CD4-positive, CD25-positive, alpha-beta regulatory T cell (primary cell): ENCODE data around the gene FBRSL1. TPM values are rescaled to one million over a fixed set of nuclear protein-coding genes. Genes with fewer than 3 reads are reported as not detected.

Experiments
- ATAC-seq, 2 donors: fragments of 150-1000 bp; cut with Tn5 transposase; one replicate each; pipeline ENCODE4 v1.10.0; 2021; ENCODE audit warnings: low read depth in 2 of 2, moderate number of reproducible peaks in 2 of 2, moderate library complexity in 1 of 2
- DNase-seq, 3 donors: peaks; one replicate each; pipeline versions ENCODE4 v3.0.0 to v3.0.0-alpha.2; 2012 to 2022; ENCODE audit warnings: mixed read lengths in 1 of 3
- H3K27ac ChIP-seq: one replicate; pipeline ENCODE4 v1.7.0; 2013; ENCODE audit warnings: mild to moderate bottlenecking, low read length; ENCODE audit not compliant: insufficient read depth, poor library complexity, severe bottlenecking
- H3K27me3 ChIP-seq: one replicate; pipeline ENCODE4 v1.7.0; 2013; ENCODE audit warnings: low read length; ENCODE audit not compliant: control insufficient read depth, insufficient read depth
- H3K36me3 ChIP-seq: one replicate; pipeline ENCODE4 v1.7.0; 2013; ENCODE audit warnings: mild to moderate bottlenecking, low read length, moderate library complexity; ENCODE audit not compliant: control insufficient read depth, insufficient read depth
- H3K4me1 ChIP-seq: 2 replicates; pipeline ENCODE4 v1.7.0; 2013; ENCODE audit warnings: mild to moderate bottlenecking, low read length; ENCODE audit not compliant: insufficient read depth, control insufficient read depth, poor library complexity, severe bottlenecking
- H3K4me3 ChIP-seq: one replicate; pipeline ENCODE4 v1.7.0; 2013; ENCODE audit warnings: low read depth, mild to moderate bottlenecking, low read length, moderate library complexity
- H3K9me3 ChIP-seq, 2 experiments: 1 replicate in 1 of 2; 2 replicates in 1 of 2; pipeline ENCODE4 v1.7.0; 2013; ENCODE audit warnings: low read length in 2 of 2, mild to moderate bottlenecking in 1 of 2, moderate library complexity in 1 of 2; ENCODE audit not compliant: control insufficient read depth in 2 of 2
- H3K27ac Mint-ChIP-seq, 3 donors: one replicate each; pipeline ENCODE4 v1.8.0; 2020 to 2022; ENCODE audit warnings: mild to moderate bottlenecking in 3 of 3, mixed read lengths in 3 of 3, moderate library complexity in 2 of 3
- H3K27me3 Mint-ChIP-seq: one replicate; pipeline ENCODE4 v1.8.0; 2022; ENCODE audit warnings: mild to moderate bottlenecking, mixed read lengths
- H3K36me3 Mint-ChIP-seq: one replicate; pipeline ENCODE4 v1.8.0; 2020; ENCODE audit warnings: mixed read lengths
- H3K4me1 Mint-ChIP-seq, 4 donors: one replicate each; pipeline ENCODE4 v1.8.0; 2020 to 2022; ENCODE audit warnings: mixed read lengths in 4 of 4, mild to moderate bottlenecking in 1 of 4
- H3K4me3 Mint-ChIP-seq, 4 donors: one replicate each; pipeline ENCODE4 v1.8.0; 2020 to 2022; ENCODE audit warnings: mild to moderate bottlenecking in 4 of 4, mixed read lengths in 4 of 4, moderate library complexity in 3 of 4
- H3K9me3 Mint-ChIP-seq, 7 donors: one replicate each; pipeline ENCODE4 v1.8.0; 2020 to 2022; ENCODE audit warnings: mixed read lengths in 7 of 7, mild to moderate bottlenecking in 3 of 7, moderate library complexity in 2 of 7
- polyA plus RNA-seq, 4 donors: library from polyadenylated mRNA; unstranded; fragments of 300-500 nt; fragmentation: Illumina TruSeq; gene quantifications; one replicate each; pipeline ENCODE4 v1.2.3, GENCODE V29; 2021
- total RNA-seq: library from RNA; stranded (reverse); gene quantifications from one replicate; pipeline ENCODE4 v1.2.3, GENCODE V29; 2022

Gene FBRSL1
- total and polyA plus RNA-seq, 5 donors from 2014 or later: 0.16 to 94.6 (median 0.34) TPM

DNA sequence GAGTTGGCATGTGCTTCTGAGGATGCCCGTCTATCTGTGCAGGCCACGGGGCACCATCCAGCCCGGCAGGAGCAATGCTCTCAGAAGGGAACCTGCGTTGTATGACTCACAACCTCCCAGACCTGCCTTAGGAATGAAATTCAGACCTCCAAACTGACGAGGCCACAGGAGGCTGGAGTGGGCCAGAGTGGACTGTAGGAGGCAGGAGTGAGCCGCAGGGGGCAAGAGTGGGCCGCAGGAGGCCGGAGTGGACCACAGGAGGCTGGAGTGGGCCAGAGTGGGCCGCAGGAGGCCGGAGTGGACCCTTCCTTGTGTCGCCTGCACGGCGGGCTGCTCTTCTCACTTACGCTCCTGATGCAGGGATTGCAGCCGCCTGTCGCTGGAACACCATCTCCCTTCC is 11.1 kb upstream of the FBRSL1 start:
- no peak overlapping the region for H3K27ac Mint-ChIP-seq
- H3K27me3 ChIP-seq: no peaks in the 10 kb centered on the region
- peaks cover 20% of the 10 kb centered on the region for H3K4me1 ChIP-seq
- H3K36me3 Mint-ChIP-seq: no peaks in the 10 kb centered on the region
- peaks cover 0 to 3% (median 0%) of the 10 kb centered on the region in 7 donors for H3K9me3 Mint-ChIP-seq
- no peak overlapping the region for H3K27ac ChIP-seq
- DNase-seq: no peak
- H3K4me3 Mint-ChIP-seq: no peak overlapping the region
- H3K4me3 ChIP-seq: no peak overlapping the region
- H3K4me1 Mint-ChIP-seq: peaks cover 0 to 32% (median 2%) of the 10 kb centered on the region in 4 donors
- no peaks in the 10 kb centered on the region for H3K36me3 ChIP-seq
- H3K27me3 Mint-ChIP-seq: peaks cover 4% of the 10 kb centered on the region
- H3K9me3 ChIP-seq: no peaks in the 10 kb centered on the region
- ATAC-seq: no peak

DNA sequence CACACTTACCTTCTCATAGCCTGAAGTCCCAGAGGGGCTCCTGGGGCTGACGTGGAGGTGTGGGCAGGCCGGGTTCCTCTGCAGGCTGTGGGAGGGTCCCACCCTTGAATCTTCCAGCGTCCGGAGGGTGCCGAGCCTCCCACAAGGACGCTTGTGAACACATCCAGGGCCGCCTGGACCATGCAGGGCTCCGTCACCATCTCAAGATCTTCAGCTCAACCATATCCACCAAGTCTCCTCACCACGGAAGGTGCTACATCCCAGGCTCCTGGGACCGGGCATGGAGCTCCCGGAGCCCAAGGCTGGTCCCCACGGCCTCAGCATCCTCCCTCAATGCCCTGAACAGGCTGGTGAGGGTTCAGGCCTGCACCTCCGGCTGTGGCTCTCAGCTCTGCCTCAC is 10.7 kb upstream of the FBRSL1 start:
- no peak overlapping the region for H3K4me3 ChIP-seq
- H3K27ac ChIP-seq: no peak overlapping the region
- H3K4me3 Mint-ChIP-seq: no peak overlapping the region
- peaks cover 20% of the 10 kb centered on the region for H3K4me1 ChIP-seq
- DNase-seq: no peak
- H3K27me3 Mint-ChIP-seq: peaks cover 4% of the 10 kb centered on the region
- peaks cover 0 to 3% (median 0%) of the 10 kb centered on the region in 7 donors for H3K9me3 Mint-ChIP-seq
- peaks cover 0 to 32% (median 2%) of the 10 kb centered on the region in 4 donors for H3K4me1 Mint-ChIP-seq
- H3K9me3 ChIP-seq: no peaks in the 10 kb centered on the region
- H3K27me3 ChIP-seq: no peaks in the 10 kb centered on the region
- peak overlapping the region in 1 of 3 donors; percentile 44 for H3K27ac Mint-ChIP-seq
- no peaks in the 10 kb centered on the region for H3K36me3 Mint-ChIP-seq
- H3K36me3 ChIP-seq: no peaks in the 10 kb centered on the region
- no peak for ATAC-seq

DNA sequence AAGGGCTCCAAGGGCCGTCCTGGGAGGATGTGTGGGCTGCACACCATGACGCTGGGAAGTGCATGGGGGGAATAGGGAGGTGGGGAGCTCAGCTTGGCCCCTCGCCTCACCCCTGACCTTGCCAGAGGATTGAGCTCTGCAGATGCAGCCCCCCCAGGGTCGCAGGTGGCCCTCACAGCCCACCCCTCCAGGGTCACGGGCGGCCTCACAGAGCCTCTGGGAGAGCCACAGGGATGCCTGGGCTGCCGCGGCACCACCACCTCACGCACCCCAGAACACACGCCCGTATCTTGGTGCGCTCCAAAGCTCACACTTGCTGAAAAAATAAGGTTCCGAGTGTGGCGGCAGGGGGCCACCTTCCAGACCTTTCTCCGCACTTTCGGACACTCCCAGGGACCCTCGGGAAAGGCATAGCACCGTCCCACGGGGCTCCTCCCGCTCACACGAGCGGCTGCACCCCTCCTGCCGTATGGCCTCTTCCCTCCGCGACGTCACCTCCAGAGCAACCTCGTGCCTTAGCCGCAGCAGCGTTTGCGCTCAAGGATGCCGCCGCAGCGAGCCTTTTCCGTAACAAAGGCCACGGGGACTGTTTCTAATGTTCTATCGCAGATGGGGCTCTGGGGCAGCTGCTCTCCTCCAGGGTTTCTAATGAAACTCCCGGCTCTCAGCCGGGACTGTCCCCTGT is 9.9 kb upstream of the FBRSL1 start:
- DNase-seq (no peak), ATAC-seq (no peak)
- H3K27me3 ChIP-seq: no peaks in the 10 kb centered on the region
- peaks cover 4% of the 10 kb centered on the region for H3K27me3 Mint-ChIP-seq
- no peaks in the 10 kb centered on the region for H3K36me3 Mint-ChIP-seq
- no peaks in the 10 kb centered on the region for H3K9me3 ChIP-seq
- H3K4me3 ChIP-seq: no peak overlapping the region
- H3K36me3 ChIP-seq: no peaks in the 10 kb centered on the region
- peaks cover 20% of the 10 kb centered on the region for H3K4me1 ChIP-seq
- no peak overlapping the region for H3K27ac ChIP-seq
- H3K27ac Mint-ChIP-seq: no peak overlapping the region
- peaks cover 0 to 32% (median 2%) of the 10 kb centered on the region in 4 donors for H3K4me1 Mint-ChIP-seq
- H3K9me3 Mint-ChIP-seq: peaks cover 0 to 3% (median 0%) of the 10 kb centered on the region in 7 donors
- H3K4me3 Mint-ChIP-seq: peak overlapping the region in 1 of 4 donors; percentile 50

DNA sequence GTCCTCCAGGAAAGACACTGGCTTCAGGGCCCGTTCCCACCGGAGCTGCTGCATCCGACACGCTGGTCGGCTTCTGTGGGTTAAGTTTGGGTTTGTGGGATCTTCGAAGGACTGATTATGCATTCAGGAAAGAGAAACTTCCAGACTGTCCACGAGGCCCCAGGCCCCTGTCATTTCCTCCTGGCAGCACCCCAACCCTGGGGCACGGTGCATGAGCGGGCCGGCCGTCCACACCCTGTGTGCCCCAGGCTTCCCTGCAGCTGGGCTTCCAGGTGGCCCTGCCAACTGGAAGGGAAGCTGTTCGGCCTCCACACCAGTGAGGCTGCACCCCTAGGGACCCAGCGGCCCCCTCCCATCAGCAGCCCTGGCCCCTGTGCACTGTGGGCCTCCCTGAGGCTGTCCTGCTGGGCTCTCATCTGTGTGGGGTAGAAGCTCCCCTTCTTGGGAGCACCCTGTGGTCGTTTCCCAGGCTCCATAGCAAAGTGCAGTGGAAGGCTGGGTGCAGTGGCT is 9.3 kb upstream of the FBRSL1 start:
- no peak overlapping the region for H3K27ac ChIP-seq
- DNase-seq (no peak), ATAC-seq (no peak)
- Mint-ChIP-seq H3K27me3 (peaks cover 4% of the 10 kb centered on the region), H3K36me3 (no peaks in the 10 kb centered on the region), H3K4me3 (no peak overlapping the region), H3K9me3 (peaks cover 0 to 3% (median 0%) of the 10 kb centered on the region in 7 donors), H3K4me1 (peaks cover 0 to 31% (median 2%) of the 10 kb centered on the region in 4 donors), H3K27ac (peak overlapping the region in 1 of 3 donors; percentile 69)
- H3K27me3 ChIP-seq: no peaks in the 10 kb centered on the region
- H3K9me3 ChIP-seq: no peaks in the 10 kb centered on the region
- no peaks in the 10 kb centered on the region for H3K36me3 ChIP-seq
- H3K4me3 ChIP-seq: no peak overlapping the region
- H3K4me1 ChIP-seq: peaks cover 16% of the 10 kb centered on the region

DNA sequence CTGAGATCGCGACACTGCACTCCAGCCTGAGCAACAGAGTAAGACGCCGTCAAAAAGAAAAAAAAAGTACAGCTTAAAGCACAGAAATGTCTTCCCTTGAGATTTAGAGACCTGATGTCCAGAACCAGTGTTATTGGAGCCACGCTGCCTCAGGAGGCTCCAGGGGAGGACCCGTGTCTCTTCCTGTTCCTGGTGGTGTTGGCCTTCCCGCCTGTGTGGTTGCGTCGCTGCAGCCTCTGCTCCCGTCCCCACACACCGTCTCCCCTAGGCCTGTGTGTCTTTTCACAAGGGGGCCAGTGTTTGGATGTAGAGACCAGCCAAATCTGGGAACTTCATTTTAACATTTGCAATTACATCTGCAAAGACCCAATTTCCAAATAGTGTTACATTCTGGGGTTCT is 8.6 kb upstream of the FBRSL1 start:
- Histone ChIP-seq H3K27ac (no peak overlapping the region), H3K36me3 (no peaks in the 10 kb centered on the region), H3K4me3 (no peak overlapping the region), H3K4me1 (peaks cover 9% of the 10 kb centered on the region), H3K9me3 (no peaks in the 10 kb centered on the region), H3K27me3 (no peaks in the 10 kb centered on the region)
- peaks cover 0 to 2% (median 0%) of the 10 kb centered on the region in 7 donors for H3K9me3 Mint-ChIP-seq
- no peak for DNase-seq
- H3K4me3 Mint-ChIP-seq: peak overlapping the region in 1 of 4 donors; percentile 25
- no peak for ATAC-seq
- H3K4me1 Mint-ChIP-seq: peaks cover 0 to 32% (median 0%) of the 10 kb centered on the region in 4 donors
- H3K27ac Mint-ChIP-seq: peak overlapping the region in 1 of 3 donors; percentile 69
- no peaks in the 10 kb centered on the region for H3K36me3 Mint-ChIP-seq
- no peaks in the 10 kb centered on the region for H3K27me3 Mint-ChIP-seq

DNA sequence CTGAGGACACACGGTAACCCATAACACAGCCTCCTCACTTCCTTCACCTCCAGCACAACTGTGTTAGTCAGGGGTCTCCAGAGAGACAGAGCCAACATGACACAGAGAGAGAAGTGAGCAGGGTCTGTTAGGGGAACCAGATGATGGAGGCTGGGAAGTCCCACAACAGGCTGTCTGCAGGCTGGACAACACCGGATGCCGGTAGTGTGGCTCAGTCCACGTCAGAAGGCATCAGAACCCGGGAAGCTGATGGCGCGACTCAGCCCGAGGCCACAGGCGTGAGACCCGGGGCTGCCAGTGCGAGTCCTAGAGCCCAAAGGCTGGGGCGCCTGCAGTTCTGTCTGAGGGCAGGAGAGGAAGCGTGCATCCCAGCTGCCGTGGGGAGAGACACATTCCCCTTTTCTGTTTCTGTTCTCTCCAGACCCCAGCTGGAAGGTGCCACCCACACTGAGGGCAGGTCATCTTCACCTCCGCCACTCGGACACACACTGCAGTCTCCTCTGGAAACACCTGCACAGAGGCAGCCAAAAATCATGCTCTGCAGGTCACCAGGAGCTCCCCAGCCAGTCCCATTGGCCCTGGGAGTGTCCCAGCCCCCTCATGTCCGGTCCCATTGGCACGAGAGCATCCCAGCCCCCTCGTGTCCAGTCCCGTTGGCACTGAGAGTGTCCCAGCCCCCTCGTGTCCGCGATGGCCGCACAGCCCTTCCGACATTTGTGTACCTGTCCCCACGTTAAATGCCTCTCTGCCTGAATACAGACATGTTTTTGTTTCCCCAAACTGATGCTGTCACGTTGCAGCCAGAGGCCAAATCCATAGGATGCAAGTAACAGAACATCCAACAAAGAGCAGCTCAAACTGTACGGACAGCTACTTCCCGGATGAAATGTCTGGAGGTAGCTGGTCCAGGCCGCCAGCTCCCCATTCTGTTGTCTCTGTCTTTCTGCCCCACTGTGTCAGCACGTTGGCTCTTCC is 7.9 kb upstream of the FBRSL1 start:
- ATAC-seq: peak in 1 of 2 donors; percentile 8

DNA sequence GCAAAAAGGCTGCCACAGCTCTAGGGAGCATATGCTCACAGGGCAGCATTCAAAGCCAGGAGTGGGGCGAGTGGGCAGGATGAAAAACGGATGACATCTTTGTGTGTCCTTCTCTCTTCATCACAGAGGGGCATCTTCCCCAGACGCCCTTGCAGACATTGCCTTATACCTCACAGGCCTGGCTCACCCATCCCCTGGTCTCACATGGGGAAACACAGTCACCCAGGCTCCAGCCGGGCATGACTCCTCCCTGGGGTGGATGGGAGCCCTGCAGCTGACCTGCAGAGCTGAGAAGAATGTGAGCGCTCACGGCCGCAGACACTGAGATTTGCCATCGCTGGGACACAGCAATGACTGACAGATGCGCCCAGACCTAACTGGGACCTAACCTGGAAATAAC is 7.2 kb upstream of the FBRSL1 start:
- peaks cover 0 to 33% (median 5%) of the 10 kb centered on the region in 4 donors for H3K4me1 Mint-ChIP-seq
- H3K27me3 ChIP-seq: no peaks in the 10 kb centered on the region
- peaks cover 7% of the 10 kb centered on the region for H3K4me1 ChIP-seq
- H3K9me3 ChIP-seq: no peaks in the 10 kb centered on the region
- H3K27ac ChIP-seq: no peak overlapping the region
- DNase-seq (no peak), ATAC-seq (no peak)
- peak overlapping the region in 1 of 4 donors; percentile 61 for H3K4me3 Mint-ChIP-seq
- H3K36me3 ChIP-seq: no peaks in the 10 kb centered on the region
- H3K27me3 Mint-ChIP-seq: no peaks in the 10 kb centered on the region
- H3K9me3 Mint-ChIP-seq: peaks cover 0 to 2% (median 0%) of the 10 kb centered on the region in 7 donors
- no peaks in the 10 kb centered on the region for H3K36me3 Mint-ChIP-seq
- no peak overlapping the region for H3K27ac Mint-ChIP-seq
- no peak overlapping the region for H3K4me3 ChIP-seq

More for the DNA sequence above, 7.9 kb upstream of the FBRSL1 start:
- H3K27ac ChIP-seq: no peak overlapping the region
- H3K27me3 ChIP-seq: no peaks in the 10 kb centered on the region
- no peaks in the 10 kb centered on the region for H3K27me3 Mint-ChIP-seq
- H3K9me3 Mint-ChIP-seq: peaks cover 0 to 2% (median 0%) of the 10 kb centered on the region in 7 donors
- peak overlapping the region in 1 of 4 donors; percentile 25 for H3K4me3 Mint-ChIP-seq
- H3K4me1 Mint-ChIP-seq: peaks cover 0 to 31% (median 2%) of the 10 kb centered on the region in 4 donors
- no peak for DNase-seq
- H3K4me3 ChIP-seq: no peak overlapping the region
- no peaks in the 10 kb centered on the region for H3K36me3 Mint-ChIP-seq
- H3K9me3 ChIP-seq: no peaks in the 10 kb centered on the region
- H3K36me3 ChIP-seq: no peaks in the 10 kb centered on the region
- peaks cover 2% of the 10 kb centered on the region for H3K4me1 ChIP-seq
- peak overlapping the region in 1 of 3 donors; percentile 69 for H3K27ac Mint-ChIP-seq
